HepG2 (cell line): Measurements from ENCODE around the gene PET117. TPM values are rescaled to one million over a fixed set of nuclear protein-coding genes. Genes with fewer than 3 reads are reported as not detected.

Experiments
- ATAC-seq: fragments of 200-7000 bp; cut with Tn5 transposase; 3 replicates; pipeline ENCODE4 v1.9.1; 2020; ENCODE audit warnings: mild to moderate bottlenecking, moderate library complexity
- BruUV-seq: library from RNA; stranded (reverse); fragments of 400-500 nt; replicated peaks from 2 replicates; lab custom pipeline; 2021; lab: Mats Ljungman, UMichigan
- CTCF ChIA-PET: fragments of 300-600 bp; formaldehyde crosslinking; extraction: SDS; loops from one replicate; lab custom pipeline; 2021; ENCODE audit warnings: low total read pairs, inconsistent platforms, low intra/inter-chr PET ratio; lab: Yijun Ruan, JAX
- POLR2A ChIA-PET: fragments of 350-600 bp; sonication (Branson Sonifier 250); formaldehyde crosslinking; loops from one replicate; lab custom pipeline; 2020; ENCODE audit warnings: antibody characterized with exemption, inconsistent platforms; lab: Yijun Ruan, JAX
- DNase-seq: peaks from one replicate; pipeline ENCODE4 v3.0.0-alpha.2; 2015; ENCODE audit warnings: low spot score
- FAIRE-seq: peaks from 3 replicates; lab custom pipeline; 2011; peaks lifted over from hg19 to GRCh38; lab: Jason Lieb, UNC
- H2AFZ ChIP-seq: one replicate; pipeline ENCODE4 v1.6.1; 2011; ENCODE audit warnings: low read length, inconsistent platforms
- H3K27ac ChIP-seq: fragments of 300-600 bp; 3 replicates; pipeline ENCODE4 v1.8.0; 2011; ENCODE audit warnings: mixed run types, mild to moderate bottlenecking, mixed read lengths, low read length, inconsistent platforms; ENCODE audit not compliant: insufficient read depth; ENCODE audit errors: extremely low read length
- H3K27me3 ChIP-seq, 2 experiments: fragments of 200-600 bp in 1 of 2; 2 replicates in 1 of 2; 3 replicates in 1 of 2; pipeline versions ENCODE4 v1.6.0 to v1.8.0; 2011; ENCODE audit warnings: low read length in 2 of 2, mild to moderate bottlenecking in 2 of 2, moderate library complexity in 2 of 2, inconsistent platforms in 1 of 2; ENCODE audit not compliant: insufficient read depth in 2 of 2, control insufficient read depth in 1 of 2
- H3K36me3 ChIP-seq, 2 experiments: fragments of 200-600 bp in 1 of 2; replicated peaks in 1 of 2; 2 replicates in 1 of 2; 3 replicates in 1 of 2; pipeline versions ENCODE4 v1.5.1 to v1.8.0; 2011; ENCODE audit warnings: low read length in 2 of 2, inconsistent platforms in 1 of 2; ENCODE audit not compliant: insufficient read depth in 2 of 2, control insufficient read depth in 1 of 2
- H3K4me1 ChIP-seq: 2 replicates; pipeline ENCODE4 v1.5.1; 2012; ENCODE audit warnings: low read length, inconsistent platforms; ENCODE audit not compliant: insufficient read depth
- H3K4me2 ChIP-seq: 2 replicates; pipeline ENCODE4 v1.6.0; 2011; ENCODE audit warnings: low read depth, low read length, inconsistent platforms
- H3K4me3 ChIP-seq, 3 experiments: fragments of 200-600 bp in 1 of 3; sonication (generic), shearing (Covaris generic) in 1 of 3; replicated peaks in 1 of 3; 2 replicates each; pipeline ENCODE4 v1.5.1; 2011 to 2016; ENCODE audit warnings: low read length in 3 of 3, inconsistent platforms in 2 of 3, low read depth in 2 of 3, mild to moderate bottlenecking in 2 of 3, control low read depth in 1 of 3, mixed read lengths in 1 of 3; ENCODE audit not compliant: insufficient read depth in 1 of 3
- H3K79me2 ChIP-seq: one replicate; pipeline ENCODE4 v1.6.1; 2011; ENCODE audit warnings: low read length, inconsistent platforms; ENCODE audit not compliant: insufficient read depth
- H3K9ac ChIP-seq: 2 replicates; pipeline ENCODE4 v1.6.0; 2011; ENCODE audit warnings: mild to moderate bottlenecking, low read depth, low read length, inconsistent platforms; ENCODE audit not compliant: insufficient read depth
- H3K9me3 ChIP-seq: 2 replicates; pipeline ENCODE4 v1.5.1; 2012; ENCODE audit warnings: mild to moderate bottlenecking, low read length
- H4K20me1 ChIP-seq: 2 replicates; pipeline ENCODE4 v1.6.0; 2011; ENCODE audit warnings: inconsistent platforms, mild to moderate bottlenecking, low read length, moderate library complexity; ENCODE audit not compliant: insufficient read depth
- AKAP8 ChIP-seq: sonication (generic); formaldehyde crosslinking; IDR thresholded peaks from 2 replicates; pipeline ENCODE4 v1.5.1; 2020; ENCODE audit warnings: mild to moderate bottlenecking, missing genetic modification reagents
- FOXC1 ChIP-seq: sonication (generic); formaldehyde crosslinking; IDR thresholded peaks from 2 replicates; pipeline ENCODE4 v1.8.0; 2022; ENCODE audit warnings: mild to moderate bottlenecking, missing genetic modification reagents, borderline replicate concordance
- IRF2 ChIP-seq: IDR thresholded peaks from 2 replicates; pipeline ENCODE4 v1.6.1; 2018; ENCODE audit warnings: missing genetic modification reagents, missing compliant biosample characterization
- MTF2 ChIP-seq: sonication (generic); formaldehyde crosslinking; IDR thresholded peaks from 2 replicates; pipeline ENCODE4 v1.5.0; 2020; ENCODE audit warnings: missing genetic modification reagents, borderline replicate concordance
- NR2F6 ChIP-seq, 2 experiments: IDR thresholded peaks; 2 replicates each; pipeline ENCODE4 v1.6.1; 2016; ENCODE audit warnings: antibody characterized with exemption in 1 of 2, mild to moderate bottlenecking in 1 of 2
- PHF21A ChIP-seq: sonication (generic); formaldehyde crosslinking; IDR thresholded peaks from 2 replicates; pipeline ENCODE4 v1.5.0; 2020; ENCODE audit warnings: mild to moderate bottlenecking, missing genetic modification reagents
- SAP130 ChIP-seq: IDR thresholded peaks from 2 replicates; pipeline ENCODE4 v1.6.1; 2016; ENCODE audit warnings: low read depth
- SMAD1 ChIP-seq: sonication (generic); formaldehyde crosslinking; IDR thresholded peaks from 2 replicates; pipeline ENCODE4 v1.4.0; 2020; ENCODE audit warnings: missing genetic modification reagents, low read depth, mild to moderate bottlenecking, borderline replicate concordance
- ZBTB8A ChIP-seq: sonication (generic); formaldehyde crosslinking; IDR thresholded peaks from 2 replicates; pipeline ENCODE4 v1.4.0; 2020; ENCODE audit warnings: mild to moderate bottlenecking, low read depth, missing genetic modification reagents, borderline replicate concordance
- ZNF333 ChIP-seq: sonication (generic); formaldehyde crosslinking; IDR thresholded peaks from 2 replicates; pipeline ENCODE4 v1.4.0; 2020; ENCODE audit warnings: mild to moderate bottlenecking, missing genetic modification reagents, borderline replicate concordance
- WGBS: methylation state at CpG from one replicate; pipeline ENCODE4 v1.1.6; 2017; ENCODE audit warnings: low lambda C conversion rate; 5-methylcytosine and 5-hydroxymethylcytosine counted together
- in situ Hi-C: cut with HindIII; loops from 2 replicates; pipeline ENCODE4 v1.10.0; 2017; ENCODE audit warnings: low pct_unique_long_range_greater_than_20kb; ENCODE audit not compliant: extremely low pct_ligation_motif_present
- intact Hi-C: fragments of 100-400 bp; cut with micrococcal nuclease; formaldehyde crosslinking; loops from one replicate; pipeline ENCODE4 v1.10.0; 2022; ENCODE audit not compliant: unreplicated experiment
- polyA plus RNA-seq, 8 experiments: library from polyadenylated mRNA; depleted of rRNA in 3 of 8; stranded (reverse) in 7 of 8; unstranded in 1 of 8; fragments of >200 nt; fragmentation: Illumina TruSeq in 4 of 8; extraction: Trizol in 4 of 8; gene quantifications; 2 replicates each; pipeline versions ENCODE4 v1.2.1 to v1.2.3, GENCODE V29; 2011 to 2016; ENCODE audit warnings: low read depth in 4 of 8, missing spikeins in 1 of 8, mixed read lengths in 1 of 8; ENCODE audit not compliant: insufficient read depth in 1 of 8
- total RNA-seq, 5 experiments: library from RNA; depleted of rRNA; stranded (reverse); fragments of >200 nt; fragmentation: Illumina TruSeq; extraction: Trizol; gene quantifications; 2 replicates each; pipeline ENCODE4 v1.2.3, GENCODE V29; 2016; ENCODE audit warnings: low read depth in 1 of 5
- TF ChIP-seq, protein P1 (sequence below): sonication (generic); formaldehyde crosslinking; IDR thresholded peaks from 2 replicates; pipeline ENCODE4 v1.4.0; 2020; ENCODE audit warnings: mild to moderate bottlenecking, missing genetic modification reagents
- TF ChIP-seq, protein P2 (sequence below): sonication (generic); formaldehyde crosslinking; IDR thresholded peaks from 2 replicates; pipeline ENCODE4 v1.8.1; 2023; ENCODE audit warnings: mild to moderate bottlenecking, missing genetic modification reagents
- TF ChIP-seq, protein P3 (sequence below): sonication (generic); formaldehyde crosslinking; IDR thresholded peaks from 2 replicates; pipeline ENCODE4 v1.5.0; 2020; ENCODE audit warnings: mild to moderate bottlenecking, missing genetic modification reagents
- TF ChIP-seq, protein P4 (sequence below): sonication (generic); formaldehyde crosslinking; IDR thresholded peaks from 2 replicates; pipeline ENCODE4 v1.5.0; 2020; ENCODE audit warnings: missing genetic modification reagents
- TF ChIP-seq, protein P5 (sequence below): sonication (generic); formaldehyde crosslinking; IDR thresholded peaks from 2 replicates; pipeline ENCODE4 v1.9.0; 2022; ENCODE audit warnings: missing genetic modification reagents, mild to moderate bottlenecking, borderline replicate concordance

The PET117 gene
- total and polyA plus RNA-seq, 2 of the 13 experiments (the other 11 are each of a cell fraction or from before 2014, with no cell fraction given), result 22.2 to 48.2 TPM

DNA sequence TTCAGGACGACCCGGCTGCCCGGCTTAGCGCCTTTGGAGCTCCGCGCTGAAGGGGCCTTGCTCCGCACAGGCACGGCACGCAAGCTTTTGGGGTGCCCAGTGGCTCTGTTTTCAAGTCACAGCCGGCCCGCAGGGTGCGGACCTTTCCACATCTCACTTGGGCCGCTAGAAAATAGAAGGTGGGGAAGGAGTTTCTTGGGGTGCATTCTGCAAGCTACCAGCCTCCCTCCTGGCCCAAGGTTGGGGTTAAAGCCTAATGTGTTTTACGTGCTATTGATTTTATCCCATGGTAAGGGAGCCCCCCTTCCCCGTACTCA, 561 bp downstream of the PET117 start:
- Histone ChIP-seq H4K20me1 (peaks cover 4% of the 10 kb centered on the region; the same call in 1 of the 2 replicates), H3K4me3 (peak overlapping the region; percentile 87 to 92 (median 91)), H3K9me3 (no peaks in the 10 kb centered on the region), H3K27ac (peak overlapping the region; percentile 88), H3K79me2 (peaks cover 31% of the 10 kb centered on the region), H3K4me1 (peaks cover 42% of the 10 kb centered on the region), H3K27me3 (no peaks in the 10 kb centered on the region; a peak in 2 of 5 replicates), H3K36me3 (peaks cover 3 to 8% of the 10 kb centered on the region in 2 experiments; a peak in 4 of 5 replicates), H3K9ac (peak overlapping the region; percentile 93), H3K4me2 (peak overlapping the region; percentile 71), H2AFZ (no peak overlapping the region)
- FAIRE-seq, result no peak
- ATAC-seq, result peak; percentile 77
- ChIA-PET POLR2A (interaction anchor here (0.9 to 4.0 kb wide), 16 partner anchors 8 to 568 kb away, joined by 3 to 33 read pairs (median 5); partner anchors contain the start of genes DSTN, OVOL2, RRBP1 and SEC23B), CTCF (no interaction called here)
- under 1% methylated on average over 15 of the region's 15 CpGs for WGBS
- in situ Hi-C loops (no loop called here), intact Hi-C loops (loop anchor here (2.0 to 10.0 kb wide), 2 partner anchors 133 to 151 kb away; partner anchors contain the start of gene ZNF133)
- BruUV-seq, result no TSS peak
- no peak for DNase-seq
- TF ChIP-seq SMAD1 (CRISPR knock-in tag), result peak; percentile 76; the same call in 1 of the 2 replicates
- TF ChIP-seq, protein P1, sequence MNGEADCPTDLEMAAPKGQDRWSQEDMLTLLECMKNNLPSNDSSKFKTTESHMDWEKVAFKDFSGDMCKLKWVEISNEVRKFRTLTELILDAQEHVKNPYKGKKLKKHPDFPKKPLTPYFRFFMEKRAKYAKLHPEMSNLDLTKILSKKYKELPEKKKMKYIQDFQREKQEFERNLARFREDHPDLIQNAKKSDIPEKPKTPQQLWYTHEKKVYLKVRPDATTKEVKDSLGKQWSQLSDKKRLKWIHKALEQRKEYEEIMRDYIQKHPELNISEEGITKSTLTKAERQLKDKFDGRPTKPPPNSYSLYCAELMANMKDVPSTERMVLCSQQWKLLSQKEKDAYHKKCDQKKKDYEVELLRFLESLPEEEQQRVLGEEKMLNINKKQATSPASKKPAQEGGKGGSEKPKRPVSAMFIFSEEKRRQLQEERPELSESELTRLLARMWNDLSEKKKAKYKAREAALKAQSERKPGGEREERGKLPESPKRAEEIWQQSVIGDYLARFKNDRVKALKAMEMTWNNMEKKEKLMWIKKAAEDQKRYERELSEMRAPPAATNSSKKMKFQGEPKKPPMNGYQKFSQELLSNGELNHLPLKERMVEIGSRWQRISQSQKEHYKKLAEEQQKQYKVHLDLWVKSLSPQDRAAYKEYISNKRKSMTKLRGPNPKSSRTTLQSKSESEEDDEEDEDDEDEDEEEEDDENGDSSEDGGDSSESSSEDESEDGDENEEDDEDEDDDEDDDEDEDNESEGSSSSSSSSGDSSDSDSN (CRISPR knock-in tag), result peak; percentile 2; the same call in 1 of the 2 replicates
- TF ChIP-seq, protein P2, sequence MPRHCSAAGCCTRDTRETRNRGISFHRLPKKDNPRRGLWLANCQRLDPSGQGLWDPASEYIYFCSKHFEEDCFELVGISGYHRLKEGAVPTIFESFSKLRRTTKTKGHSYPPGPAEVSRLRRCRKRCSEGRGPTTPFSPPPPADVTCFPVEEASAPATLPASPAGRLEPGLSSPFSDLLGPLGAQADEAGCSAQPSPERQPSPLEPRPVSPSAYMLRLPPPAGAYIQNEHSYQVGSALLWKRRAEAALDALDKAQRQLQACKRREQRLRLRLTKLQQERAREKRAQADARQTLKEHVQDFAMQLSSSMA (CRISPR knock-in tag), result no peak
- 0 out of 2 replicates have a peak, but pooled peaks have one; percentile 4 for TF ChIP-seq AKAP8
- no peak for TF ChIP-seq ZBTB8A (CRISPR knock-in tag)
- TF ChIP-seq ZNF333 (CRISPR knock-in tag), result peak; percentile 14; the same call in 1 of the 2 replicates
- TF ChIP-seq, protein P3, sequence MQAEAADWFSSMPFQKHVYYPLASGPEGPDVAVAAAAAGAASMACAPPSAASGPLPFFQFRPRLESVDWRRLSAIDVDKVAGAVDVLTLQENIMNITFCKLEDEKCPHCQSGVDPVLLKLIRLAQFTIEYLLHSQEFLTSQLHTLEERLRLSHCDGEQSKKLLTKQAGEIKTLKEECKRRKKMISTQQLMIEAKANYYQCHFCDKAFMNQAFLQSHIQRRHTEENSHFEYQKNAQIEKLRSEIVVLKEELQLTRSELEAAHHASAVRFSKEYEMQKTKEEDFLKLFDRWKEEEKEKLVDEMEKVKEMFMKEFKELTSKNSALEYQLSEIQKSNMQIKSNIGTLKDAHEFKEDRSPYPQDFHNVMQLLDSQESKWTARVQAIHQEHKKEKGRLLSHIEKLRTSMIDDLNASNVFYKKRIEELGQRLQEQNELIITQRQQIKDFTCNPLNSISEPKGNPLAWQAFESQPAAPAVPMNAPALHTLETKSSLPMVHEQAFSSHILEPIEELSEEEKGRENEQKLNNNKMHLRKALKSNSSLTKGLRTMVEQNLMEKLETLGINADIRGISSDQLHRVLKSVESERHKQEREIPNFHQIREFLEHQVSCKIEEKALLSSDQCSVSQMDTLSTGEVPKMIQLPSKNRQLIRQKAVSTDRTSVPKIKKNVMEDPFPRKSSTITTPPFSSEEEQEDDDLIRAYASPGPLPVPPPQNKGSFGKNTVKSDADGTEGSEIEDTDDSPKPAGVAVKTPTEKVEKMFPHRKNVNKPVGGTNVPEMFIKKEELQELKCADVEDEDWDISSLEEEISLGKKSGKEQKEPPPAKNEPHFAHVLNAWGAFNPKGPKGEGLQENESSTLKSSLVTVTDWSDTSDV (CRISPR knock-in tag), result no peak
- peak; percentile 10; the same call in 1 of the 2 replicates for TF ChIP-seq MTF2
- no peak for TF ChIP-seq SAP130 (CRISPR knock-in tag)
- TF ChIP-seq IRF2 (CRISPR knock-in tag), result no peak
- TF ChIP-seq PHF21A (CRISPR knock-in tag), result no peak
- 0 out of 2 replicates have a peak, but pooled peaks have one; percentile 7 for TF ChIP-seq NR2F6 (IDR thresholded peaks at IDR 0.05)
- TF ChIP-seq NR2F6 (CRISPR knock-in tag; IDR thresholded peaks at IDR 0.05), result no peak
- TF ChIP-seq, protein P4, sequence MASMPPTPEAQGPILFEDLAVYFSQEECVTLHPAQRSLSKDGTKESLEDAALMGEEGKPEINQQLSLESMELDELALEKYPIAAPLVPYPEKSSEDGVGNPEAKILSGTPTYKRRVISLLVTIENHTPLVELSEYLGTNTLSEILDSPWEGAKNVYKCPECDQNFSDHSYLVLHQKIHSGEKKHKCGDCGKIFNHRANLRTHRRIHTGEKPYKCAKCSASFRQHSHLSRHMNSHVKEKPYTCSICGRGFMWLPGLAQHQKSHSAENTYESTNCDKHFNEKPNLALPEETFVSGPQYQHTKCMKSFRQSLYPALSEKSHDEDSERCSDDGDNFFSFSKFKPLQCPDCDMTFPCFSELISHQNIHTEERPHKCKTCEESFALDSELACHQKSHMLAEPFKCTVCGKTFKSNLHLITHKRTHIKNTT (CRISPR knock-in tag), result 0 out of 2 replicates have a peak, but pooled peaks have one; percentile 3
- TF ChIP-seq, protein P5, sequence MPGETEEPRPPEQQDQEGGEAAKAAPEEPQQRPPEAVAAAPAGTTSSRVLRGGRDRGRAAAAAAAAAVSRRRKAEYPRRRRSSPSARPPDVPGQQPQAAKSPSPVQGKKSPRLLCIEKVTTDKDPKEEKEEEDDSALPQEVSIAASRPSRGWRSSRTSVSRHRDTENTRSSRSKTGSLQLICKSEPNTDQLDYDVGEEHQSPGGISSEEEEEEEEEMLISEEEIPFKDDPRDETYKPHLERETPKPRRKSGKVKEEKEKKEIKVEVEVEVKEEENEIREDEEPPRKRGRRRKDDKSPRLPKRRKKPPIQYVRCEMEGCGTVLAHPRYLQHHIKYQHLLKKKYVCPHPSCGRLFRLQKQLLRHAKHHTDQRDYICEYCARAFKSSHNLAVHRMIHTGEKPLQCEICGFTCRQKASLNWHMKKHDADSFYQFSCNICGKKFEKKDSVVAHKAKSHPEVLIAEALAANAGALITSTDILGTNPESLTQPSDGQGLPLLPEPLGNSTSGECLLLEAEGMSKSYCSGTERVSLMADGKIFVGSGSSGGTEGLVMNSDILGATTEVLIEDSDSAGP (CRISPR knock-in tag), result peak; percentile 10; the same call in 1 of the 2 replicates
- TF ChIP-seq FOXC1 (CRISPR knock-in tag), result 0 out of 2 replicates have a peak, but pooled peaks have one; percentile 16
